H1 (cell line): ENCODE data around the gene ZDHHC16. TPM values are rescaled to one million over a fixed set of nuclear protein-coding genes. Genes with fewer than 3 reads are reported as not detected.

Experiments
- CTCF ChIA-PET: fragments of 300-600 bp; sonication (Branson Sonifier 250); formaldehyde crosslinking; loops from one replicate; lab custom pipeline; 2021; ENCODE audit not compliant: partially characterized antibody; lab: Charles Lee
- POLR2A ChIA-PET: fragments of 300-600 bp; sonication (Branson Sonifier 250); formaldehyde crosslinking; loops from one replicate; lab custom pipeline; 2021; ENCODE audit warnings: inconsistent platforms; ENCODE audit not compliant: partially characterized antibody; lab: Charles Lee
- DNase-seq, 2 experiments: peaks; one replicate each; pipeline versions ENCODE4 v3.0.0 to v3.0.0-alpha.2; 2010 to 2022; ENCODE audit warnings: low spot score in 2 of 2, low read depth in 1 of 2, mixed read lengths in 1 of 2
- FAIRE-seq: peaks from 2 replicates; lab custom pipeline; 2011; peaks lifted over from hg19 to GRCh38; lab: Jason Lieb, UNC
- H2AFZ ChIP-seq: 2 replicates; pipeline ENCODE4 v1.8.1; 2012; ENCODE audit warnings: low read length, inconsistent platforms
- H2AK5ac ChIP-seq: 2 replicates; pipeline ENCODE4 v1.6.1; 2013; ENCODE audit warnings: low read depth, low read length
- H2BK120ac ChIP-seq: replicated peaks from 2 replicates; pipeline ENCODE3; 2013; ENCODE audit warnings: low read depth, low read length, inconsistent platforms
- H2BK12ac ChIP-seq: 2 replicates; pipeline ENCODE4 v1.6.1; 2013; ENCODE audit warnings: low read depth, low read length
- H2BK15ac ChIP-seq: 2 replicates; pipeline ENCODE4 v1.6.1; 2013; ENCODE audit warnings: low read length
- H2BK20ac ChIP-seq: 2 replicates; pipeline ENCODE4 v1.6.1; 2013; ENCODE audit warnings: low read length
- H2BK5ac ChIP-seq: 2 replicates; pipeline ENCODE4 v1.6.1; 2013; ENCODE audit warnings: low read depth, low read length
- H3K14ac ChIP-seq: 2 replicates; pipeline ENCODE4 v1.6.1; 2013; ENCODE audit warnings: inconsistent platforms; ENCODE audit not compliant: insufficient read length
- H3K18ac ChIP-seq: 2 replicates; pipeline ENCODE4 v1.6.1; 2013; ENCODE audit warnings: low read length; ENCODE audit errors: extremely low read depth
- H3K23ac ChIP-seq: 2 replicates; pipeline ENCODE4 v1.6.1; 2013; ENCODE audit warnings: inconsistent platforms; ENCODE audit not compliant: insufficient read length
- H3K23me2 ChIP-seq: 2 replicates; pipeline ENCODE4 v1.6.1; 2013; ENCODE audit warnings: low read depth, low read length
- H3K27ac ChIP-seq: 2 replicates; pipeline ENCODE4 v1.6.1; 2011; ENCODE audit warnings: low read depth, low read length, inconsistent platforms
- H3K27me3 ChIP-seq, 4 experiments: replicated peaks in 1 of 4; 1 replicate in 1 of 4; 2 replicates in 3 of 4; pipeline versions ENCODE4 v1.6.1 to v1.8.1; 2011 to 2013; ENCODE audit warnings: low read length in 3 of 4, mild to moderate bottlenecking in 3 of 4, inconsistent platforms in 2 of 4, mixed read lengths in 2 of 4, moderate library complexity in 1 of 4; ENCODE audit not compliant: control insufficient read depth in 3 of 4, insufficient read depth in 3 of 4; ENCODE audit errors: extremely low read depth in 1 of 4
- H3K36me3 ChIP-seq, 4 experiments: 2 replicates each; pipeline versions ENCODE4 v1.6.1 to v1.8.1; 2011 to 2013; ENCODE audit warnings: mild to moderate bottlenecking in 4 of 4, low read length in 3 of 4, moderate library complexity in 2 of 4, control low read depth in 1 of 4, inconsistent platforms in 1 of 4; ENCODE audit not compliant: insufficient read depth in 4 of 4, control insufficient read depth in 2 of 4
- H3K4ac ChIP-seq: replicated peaks from 2 replicates; pipeline ENCODE3; 2013; ENCODE audit warnings: low read length, low read depth, mixed read lengths, inconsistent platforms; ENCODE audit not compliant: insufficient read length
- H3K4me1 ChIP-seq, 4 experiments: replicated peaks in 1 of 4; 1 replicate in 1 of 4; 2 replicates in 3 of 4; pipeline versions ENCODE4 v1.6.1 to v1.8.1; 2011 to 2013; ENCODE audit warnings: low read length in 3 of 4, inconsistent platforms in 2 of 4, mixed read lengths in 1 of 4; ENCODE audit not compliant: insufficient read depth in 4 of 4, control insufficient read depth in 3 of 4
- H3K4me2 ChIP-seq, 2 experiments: 2 replicates each; pipeline versions ENCODE4 v1.6.1 to v1.8.1; 2011 to 2013; ENCODE audit warnings: low read depth in 2 of 2, low read length in 2 of 2, control low read depth in 1 of 2, inconsistent platforms in 1 of 2, mild to moderate bottlenecking in 1 of 2; ENCODE audit not compliant: insufficient read depth in 1 of 2
- H3K4me3 ChIP-seq, 4 experiments: fragments of 200-600, 300-600 bp in 1 of 4; sonication (generic), shearing (Covaris generic), sonication (Bioruptor Twin) in 1 of 4; 2 replicates each; pipeline versions ENCODE4 v1.5.1 to v1.8.1; 2011 to 2016; ENCODE audit warnings: low read length in 4 of 4, low read depth in 3 of 4, control low read depth in 2 of 4, inconsistent platforms in 2 of 4, mild to moderate bottlenecking in 2 of 4, mixed read lengths in 1 of 4, moderate library complexity in 1 of 4; ENCODE audit not compliant: insufficient read depth in 2 of 4; ENCODE audit errors: extremely low read depth in 1 of 4
- H3K56ac ChIP-seq: replicated peaks from 2 replicates; pipeline ENCODE3; 2013; ENCODE audit warnings: low read depth, mild to moderate bottlenecking, mixed read lengths, low read length, inconsistent platforms; ENCODE audit not compliant: insufficient read length
- H3K79me1 ChIP-seq: 2 replicates; pipeline ENCODE4 v1.6.1; 2013; ENCODE audit warnings: low read depth, low read length, control low read depth
- H3K79me2 ChIP-seq, 2 experiments: 2 replicates each; pipeline versions ENCODE4 v1.6.1 to v1.8.1; 2012 to 2013; ENCODE audit warnings: low read length in 2 of 2, mild to moderate bottlenecking in 2 of 2, inconsistent platforms in 1 of 2; ENCODE audit not compliant: insufficient read depth in 2 of 2, control insufficient read depth in 1 of 2
- H3K9ac ChIP-seq, 4 experiments: replicated peaks in 1 of 4; 1 replicate in 1 of 4; 2 replicates in 3 of 4; pipeline versions ENCODE4 v1.6.1 to v1.8.1; 2011 to 2013; ENCODE audit warnings: low read depth in 3 of 4, low read length in 3 of 4, control low read depth in 2 of 4, mild to moderate bottlenecking in 2 of 4, moderate library complexity in 2 of 4, inconsistent platforms in 1 of 4; ENCODE audit errors: extremely low read depth in 1 of 4
- H3K9me3 ChIP-seq, 2 experiments: 2 replicates each; pipeline versions ENCODE4 v1.6.1 to v1.8.1; 2012 to 2013; ENCODE audit warnings: mild to moderate bottlenecking in 2 of 2, moderate library complexity in 2 of 2, control low read depth in 1 of 2, inconsistent platforms in 1 of 2, low read depth in 1 of 2, low read length in 1 of 2, mixed read lengths in 1 of 2; ENCODE audit not compliant: insufficient read depth in 2 of 2
- H4K20me1 ChIP-seq, 2 experiments: replicated peaks in 1 of 2; 2 replicates each; pipeline versions ENCODE3 to v1.8.1; 2011 to 2013; ENCODE audit warnings: inconsistent platforms in 2 of 2, low read length in 2 of 2, mild to moderate bottlenecking in 1 of 2; ENCODE audit not compliant: insufficient read depth in 2 of 2, control insufficient read depth in 1 of 2
- H4K5ac ChIP-seq: 2 replicates; pipeline ENCODE4 v1.6.1; 2013; ENCODE audit warnings: low read length, low read depth, mixed read lengths, inconsistent platforms; ENCODE audit not compliant: insufficient read length
- H4K8ac ChIP-seq: 2 replicates; pipeline ENCODE4 v1.8.0; 2013; ENCODE audit warnings: mild to moderate bottlenecking, moderate library complexity, low read length, inconsistent platforms; ENCODE audit not compliant: insufficient read depth; ENCODE audit errors: extremely low read depth
- H4K91ac ChIP-seq: replicated peaks from 2 replicates; pipeline ENCODE3; 2013; ENCODE audit warnings: low read length, mixed read lengths, inconsistent platforms; ENCODE audit not compliant: insufficient read length
- ASH2L ChIP-seq: fragments of 200-600, 300-600 bp; sonication (generic); IDR thresholded peaks from one replicate; pipeline ENCODE4 v1.7.1; 2017; ENCODE audit warnings: low read length
- CBX8 ChIP-seq: fragments of 300-800, 300-1000 bp; sonication (generic); IDR thresholded peaks from 2 replicates; pipeline ENCODE4 v1.7.1; 2016; ENCODE audit warnings: low read depth, low read length, borderline replicate concordance
- EP300 ChIP-seq, 2 experiments: IDR thresholded peaks; 1 replicate in 1 of 2; 2 replicates in 1 of 2; pipeline ENCODE4 v1.6.1; 2011 to 2012; ENCODE audit warnings: low read depth in 2 of 2, low read length in 2 of 2, mild to moderate bottlenecking in 2 of 2, borderline replicate concordance in 1 of 2, inconsistent platforms in 1 of 2, moderate library complexity in 1 of 2
- GABPA ChIP-seq: IDR thresholded peaks from 2 replicates; pipeline ENCODE4 v1.6.1; 2011; ENCODE audit warnings: mild to moderate bottlenecking, low read length, moderate library complexity, borderline replicate concordance; ENCODE audit not compliant: insufficient read depth
- KDM4A ChIP-seq: IDR thresholded peaks from one replicate; pipeline ENCODE4 v1.7.1; 2012; ENCODE audit warnings: low read depth, mild to moderate bottlenecking, moderate library complexity, low read length, inconsistent platforms; ENCODE audit not compliant: severe bottlenecking
- RNF2 ChIP-seq: fragments of 200-900, 300-1000 bp; sonication (generic); IDR thresholded peaks from 2 replicates; pipeline ENCODE4 v1.7.1; 2016; ENCODE audit warnings: borderline replicate concordance, low read depth, mild to moderate bottlenecking, antibody characterized with exemption, low read length; ENCODE audit not compliant: poor library complexity, severe bottlenecking; ENCODE audit errors: missing control alignments
- SIN3A ChIP-seq, 2 experiments: IDR thresholded peaks in 1 of 2; conservative IDR thresholded peaks in 1 of 2; 2 replicates each; pipeline ENCODE4 v1.6.1; 2011 to 2012; ENCODE audit warnings: low read length in 2 of 2, improper control_type of control experiment in 1 of 2, low read depth in 1 of 2, mild to moderate bottlenecking in 1 of 2
- SRF ChIP-seq: IDR thresholded peaks from 2 replicates; pipeline ENCODE4 v1.6.1; 2011; ENCODE audit warnings: mild to moderate bottlenecking, low read depth, low read length, moderate library complexity
- TEAD4 ChIP-seq: IDR thresholded peaks from 2 replicates; pipeline ENCODE4 v1.6.1; 2012; ENCODE audit warnings: low read depth, low read length, inconsistent platforms, mixed read lengths
- WGBS, 2 experiments: shearing (Covaris generic) in 1 of 2; methylation state at CpG; one replicate each; pipeline versions ENCODE4 v1.1.6 to v1.1.7; 2013 to 2015; ENCODE audit warnings: low lambda C conversion rate in 2 of 2, mixed read lengths in 2 of 2, inconsistent platforms in 1 of 2, low coverage in 1 of 2, missing lambda C conversion rate in 1 of 2; ENCODE audit not compliant: insufficient replicate concordance in 2 of 2, insufficient coverage in 1 of 2, insufficient read length in 1 of 2; ENCODE audit errors: extremely low coverage in 1 of 2, missing lambda C conversion rate in 1 of 2; 5-methylcytosine and 5-hydroxymethylcytosine counted together
- polyA plus RNA-seq, 7 experiments: library from polyadenylated mRNA; depleted of rRNA in 3 of 7; stranded (reverse) in 5 of 7; unstranded in 2 of 7; fragments of >200 nt in 5 of 7; fragments of 200-250 nt in 2 of 7; gene quantifications; 1 replicate in 5 of 7; 2 replicates in 1 of 7; 4 replicates in 1 of 7; pipeline versions ENCODE4 v1.2.1 to v1.2.3, GENCODE V29; 2011 to 2013; ENCODE audit warnings: missing spikeins in 2 of 7, mixed read lengths in 2 of 7
- total RNA-seq: library from RNA; stranded (reverse); fragmentation: NEBNext Ultra II Directional; extraction: Animal tissue kit (Norgen Biotek cat#: 25700); gene quantifications from 2 replicates; pipeline ENCODE4 v1.2.1, GENCODE V29; 2021

Gene ZDHHC16
- total and polyA plus RNA-seq, 2 of the 8 experiments (the other 6 are each of a cell fraction or from before 2014, with no cell fraction given): 45.9 to 108 TPM

GRCh38 chr10:97498841-97499560, 53.0 kb downstream of the ZDHHC16 start, which contains the start of gene UBTD1:
UBTD1 (plus strand) TSS chr10:97498924; CDS start chr10:97499204, 280 bp downstream.
- Histone ChIP-seq H3K27ac (peak within 1 kb of the TSS; percentile 74; the same call in 1 of the 2 replicates), H4K20me1 (peaks cover 10 to 33% of the 10 kb centered on the region in 2 experiments), H2BK5ac (peak within 1 kb of the TSS; percentile 89; the same call in 1 of the 2 replicates), H3K27me3 (peaks cover 0 to 16% (median 13%) of the 10 kb centered on the region in 4 experiments; a peak in 5 of 7 replicates), H4K91ac (peak within 1 kb of the TSS; percentile 85), H3K23ac (no peak within 1 kb of the TSS), H3K9me3 (no peaks in the 10 kb centered on the region), H3K36me3 (no peaks in the 10 kb centered on the region), H2AFZ (0 out of 2 replicates have a peak within 1 kb of the TSS, but pooled peaks have one; percentile 6), H2BK12ac (peak within 1 kb of the TSS; percentile 62; the same call in 1 of the 2 replicates), H3K79me2 (peaks cover 6 to 68% of the 10 kb centered on the region in 2 experiments), H3K14ac (no peak within 1 kb of the TSS), H3K4me2 (peak within 1 kb of the TSS; percentile 78 to 98), H4K5ac (peak within 1 kb of the TSS; percentile 71), H2BK20ac (no peak within 1 kb of the TSS), H2BK120ac (no peak within 1 kb of the TSS), H3K23me2 (peaks cover 15% of the 10 kb centered on the region), H3K56ac (peak within 1 kb of the TSS; percentile 62), H3K4me1 (peaks cover 6 to 14% (median 11%) of the 10 kb centered on the region in 4 experiments; a peak in 6 of 7 replicates), H3K4me3 (peak within 1 kb of the TSS; percentile 83 to 92 (median 89)), H2AK5ac (peak within 1 kb of the TSS; percentile 32; the same call in 1 of the 2 replicates), H3K79me1 (peaks cover 13% of the 10 kb centered on the region), H3K18ac (peak within 1 kb of the TSS; percentile 97), H4K8ac (peak within 1 kb of the TSS; percentile 75), H3K4ac (peak within 1 kb of the TSS; percentile 80), H3K9ac (peak within 1 kb of the TSS; percentile 55 to 82 (median 78)), H2BK15ac (peak within 1 kb of the TSS; percentile 85; the same call in 1 of the 2 replicates)
- ChIA-PET POLR2A (interaction anchor here (0.6 to 2.5 kb wide), 18 partner anchors 9 to 98 kb away, joined by 3 to 13 read pairs (median 4); partner anchors contain the start of gene RRP12), CTCF (interaction anchor here (0.6 to 2.6 kb wide), 12 partner anchors 9 to 680 kb away, joined by 3 to 24 read pairs (median 4); no protein-coding TSS in a partner anchor)
- 1% methylated on average over 34 of the region's 66 CpGs; no CpG with 5 or more reads in 1 of the 2 experiments for WGBS, 2 experiments
- DNase-seq (peak in 1 of 2 experiments; percentile 88), FAIRE-seq (no peak)
- TF ChIP-seq RNF2: no peak
- TF ChIP-seq SIN3A (conservative IDR thresholded peaks at IDR 0.05 in 1 of 2, IDR thresholded peaks at IDR 0.05 in 1 of 2; ENCODE audit: low read depth in 1 of 2, low read length in 2 of 2): peak in 1 of 2 experiments; percentile 39; a peak in 1 of 4 replicates
- TF ChIP-seq CBX8: no peak
- TF ChIP-seq ASH2L: peak; percentile 17
- TF ChIP-seq TEAD4: no peak
- TF ChIP-seq GABPA: no peak
- no peak for TF ChIP-seq EP300 (IDR thresholded peaks at IDR 0.05; ENCODE audit: borderline replicate concordance in 1 of 2, low read depth in 2 of 2, low read length in 2 of 2)
- TF ChIP-seq SRF: no peak
- peak; percentile 86 for TF ChIP-seq KDM4A
